22Rv1 (cell line): ENCODE data around the gene TLE1.

ENCODE experiments used
- CTCF ChIP-seq: fragments of 450-650 bp; IDR thresholded peaks from 2 replicates; pipeline ENCODE4 v1.5.1; 2017; ENCODE audit warnings: mild to moderate bottlenecking
- ZFX ChIP-seq: fragments of 450-650 bp; IDR thresholded peaks from 2 replicates; pipeline ENCODE4 v1.6.1; 2017; ENCODE audit warnings: antibody characterized with exemption, borderline replicate concordance

GRCh38 chr9:81694541-81694940 is 5.2 kb upstream of the TLE1 start:
- TF ChIP-seq CTCF: no peak
- TF ChIP-seq ZFX: no peak
